Mammary epithelial cell (primary cell): ENCODE measurements around the gene AGAP9.
"Not testable (repeated sequence)": the region's sequence is repeated elsewhere in the genome, so short reads cannot be mapped to it uniquely, and the experiment has no call there.

Experiments used
- EZH2 ChIP-seq: IDR thresholded peaks from 2 replicates; pipeline ENCODE4 v1.6.1; 2012; ENCODE audit warnings: low read length, inconsistent platforms, borderline replicate concordance
- TF ChIP-seq, protein P1 (sequence below), 2 donors: IDR thresholded peaks in 1 of 2; conservative IDR thresholded peaks in 1 of 2; 2 replicates each; pipeline ENCODE4 v1.5.1; 2011 to 2012; ENCODE audit warnings: inconsistent platforms in 2 of 2, low read length in 2 of 2, mild to moderate bottlenecking in 2 of 2, control low read depth in 1 of 2, low read depth in 1 of 2; ENCODE audit not compliant: insufficient read depth in 1 of 2; ENCODE audit errors: extremely low read depth in 1 of 2

DNA sequence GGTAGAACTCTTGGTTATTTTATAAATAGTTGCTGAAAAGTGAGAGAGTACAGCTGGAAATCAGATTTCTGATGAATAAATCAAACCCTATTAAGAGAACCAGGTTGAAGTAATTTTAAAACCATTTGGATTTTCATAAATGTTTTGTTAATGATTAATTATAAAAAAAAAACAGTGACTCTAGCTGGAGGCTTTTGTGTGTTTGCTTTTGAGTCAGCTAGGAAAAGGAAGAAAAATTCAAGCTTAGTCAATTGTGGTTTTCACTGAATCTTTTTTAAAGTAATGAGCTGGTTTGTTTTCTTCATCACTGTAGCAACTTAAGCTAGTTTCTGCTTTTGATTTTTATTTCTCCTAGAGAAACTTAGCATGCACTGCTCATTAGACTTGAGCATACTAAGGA is 34.2 kb upstream of the AGAP9 start:
- TF ChIP-seq, protein P1, sequence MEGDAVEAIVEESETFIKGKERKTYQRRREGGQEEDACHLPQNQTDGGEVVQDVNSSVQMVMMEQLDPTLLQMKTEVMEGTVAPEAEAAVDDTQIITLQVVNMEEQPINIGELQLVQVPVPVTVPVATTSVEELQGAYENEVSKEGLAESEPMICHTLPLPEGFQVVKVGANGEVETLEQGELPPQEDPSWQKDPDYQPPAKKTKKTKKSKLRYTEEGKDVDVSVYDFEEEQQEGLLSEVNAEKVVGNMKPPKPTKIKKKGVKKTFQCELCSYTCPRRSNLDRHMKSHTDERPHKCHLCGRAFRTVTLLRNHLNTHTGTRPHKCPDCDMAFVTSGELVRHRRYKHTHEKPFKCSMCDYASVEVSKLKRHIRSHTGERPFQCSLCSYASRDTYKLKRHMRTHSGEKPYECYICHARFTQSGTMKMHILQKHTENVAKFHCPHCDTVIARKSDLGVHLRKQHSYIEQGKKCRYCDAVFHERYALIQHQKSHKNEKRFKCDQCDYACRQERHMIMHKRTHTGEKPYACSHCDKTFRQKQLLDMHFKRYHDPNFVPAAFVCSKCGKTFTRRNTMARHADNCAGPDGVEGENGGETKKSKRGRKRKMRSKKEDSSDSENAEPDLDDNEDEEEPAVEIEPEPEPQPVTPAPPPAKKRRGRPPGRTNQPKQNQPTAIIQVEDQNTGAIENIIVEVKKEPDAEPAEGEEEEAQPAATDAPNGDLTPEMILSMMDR (conservative IDR thresholded peaks at IDR 0.05 in 1 of 2, IDR thresholded peaks at IDR 0.05 in 1 of 2; ENCODE audit: extremely low read depth in 1 of 2, insufficient read depth in 1 of 2, low read depth in 1 of 2, low read length in 2 of 2) = not testable (repeated sequence)
- TF ChIP-seq EZH2 = not testable (repeated sequence)
